K562 (cell line): ENCODE results near the gene DCDC2. TPM values are rescaled to one million over a fixed set of nuclear protein-coding genes. Genes with fewer than 3 reads are reported as not detected.

Source experiments
- ATAC-seq: fragments of 200-7000 bp; cut with Tn5 transposase; 3 replicates; pipeline ENCODE4 v1.9.1; 2020; ENCODE audit warnings: moderate library complexity
- BruUV-seq: library from RNA; stranded (reverse); fragments of 400-500 nt; replicated peaks from 2 replicates; lab custom pipeline; 2021; lab: Mats Ljungman, UMichigan
- CTCF ChIA-PET: fragments of 300-600 bp; formaldehyde crosslinking; extraction: SDS; loops from one replicate; lab custom pipeline; 2021; ENCODE audit warnings: low intra/inter-chr PET ratio; lab: Yijun Ruan, JAX
- POLR2A ChIA-PET: fragments of 300-600, 350-650 bp; sonication (Branson Sonifier 250); formaldehyde crosslinking; extraction: SDS; loops from one replicate; lab custom pipeline; 2021; ENCODE audit warnings: antibody characterized with exemption, inconsistent platforms; lab: Yijun Ruan, JAX
- DNase-seq, 4 experiments: peaks; one replicate each; pipeline versions ENCODE4 v3.0.0 to v3.0.0-alpha.2; 2011 to 2018; ENCODE audit warnings: low spot score in 3 of 4, mixed read lengths in 3 of 4; ENCODE audit errors: extremely low read depth in 1 of 4
- FAIRE-seq: peaks from 2 replicates; lab custom pipeline; 2011; peaks lifted over from hg19 to GRCh38; lab: Jason Lieb, UNC
- H2AFZ ChIP-seq: 2 replicates; pipeline ENCODE4 v1.6.0; 2011; ENCODE audit warnings: low read depth, low read length, control low read depth, inconsistent platforms
- H3K27ac ChIP-seq: fragments of 200-600 bp; 3 replicates; pipeline ENCODE4 v1.8.0; 2011; ENCODE audit warnings: low read depth, mild to moderate bottlenecking, control low read depth, inconsistent platforms, low read length, moderate library complexity, mixed read lengths; ENCODE audit errors: extremely low read depth
- H3K27me3 ChIP-seq, 2 experiments: fragments of 300-600 bp in 1 of 2; 2 replicates in 1 of 2; 3 replicates in 1 of 2; pipeline versions ENCODE4 v1.6.0 to v1.8.0; 2011; ENCODE audit warnings: inconsistent platforms in 2 of 2, low read length in 2 of 2, mild to moderate bottlenecking in 1 of 2, mixed read lengths in 1 of 2, moderate library complexity in 1 of 2; ENCODE audit not compliant: control insufficient read depth in 2 of 2, insufficient read depth in 2 of 2
- H3K36me3 ChIP-seq: fragments of 300-600 bp; 3 replicates; pipeline ENCODE4 v1.8.0; 2011; ENCODE audit warnings: mild to moderate bottlenecking, low read length, inconsistent platforms; ENCODE audit not compliant: control insufficient read depth, insufficient read depth
- H3K4me1 ChIP-seq, 2 experiments: fragments of 200-600 bp in 1 of 2; replicated peaks in 1 of 2; 2 replicates in 1 of 2; 3 replicates in 1 of 2; pipeline versions ENCODE4 v1.5.1 to v1.8.0; 2011; ENCODE audit warnings: inconsistent platforms in 2 of 2, low read length in 2 of 2, mild to moderate bottlenecking in 1 of 2, mixed read lengths in 1 of 2, moderate library complexity in 1 of 2; ENCODE audit not compliant: control insufficient read depth in 2 of 2, insufficient read depth in 2 of 2
- H3K4me2 ChIP-seq: 2 replicates; pipeline ENCODE4 v1.6.1; 2011; ENCODE audit warnings: low read length, control low read depth, inconsistent platforms, mixed read lengths; ENCODE audit not compliant: insufficient read depth
- H3K4me3 ChIP-seq: fragments of 200-600 bp; sonication (generic), shearing (Covaris generic); 2 replicates; pipeline ENCODE4 v1.5.1; 2016; ENCODE audit warnings: control low read depth, inconsistent platforms
- H3K79me2 ChIP-seq: fragments of 200-600 bp; 3 replicates; pipeline ENCODE4 v1.8.0; 2011; ENCODE audit warnings: low read length, inconsistent platforms; ENCODE audit not compliant: control insufficient read depth, insufficient read depth
- H3K9ac ChIP-seq, 2 experiments: 2 replicates each; pipeline versions ENCODE4 v1.6.0 to v1.6.1; 2011; ENCODE audit warnings: low read depth in 2 of 2, low read length in 2 of 2, control low read depth in 1 of 2, inconsistent platforms in 1 of 2, mild to moderate bottlenecking in 1 of 2, mixed read lengths in 1 of 2; ENCODE audit not compliant: insufficient read depth in 1 of 2
- H3K9me1 ChIP-seq: one replicate; pipeline ENCODE4 v1.6.0; 2011; ENCODE audit warnings: inconsistent platforms, mild to moderate bottlenecking, low read length, moderate library complexity; ENCODE audit not compliant: control insufficient read depth, insufficient read depth
- H3K9me3 ChIP-seq: replicated peaks from 2 replicates; pipeline ENCODE4 v1.5.1; 2011; ENCODE audit warnings: low read depth, low read length, inconsistent platforms; ENCODE audit not compliant: control insufficient read depth, insufficient read depth
- H4K20me1 ChIP-seq: replicated peaks from 2 replicates; pipeline ENCODE4 v1.6.1; 2011; ENCODE audit warnings: low read length, inconsistent platforms, mixed read lengths; ENCODE audit not compliant: control insufficient read depth, insufficient read depth
- ATF1 ChIP-seq, 2 experiments: fragments of 450-650 bp in 1 of 2; IDR thresholded peaks; 2 replicates each; pipeline ENCODE4 v1.6.1; 2016; ENCODE audit warnings: missing compliant biosample characterization in 1 of 2, missing genetic modification characterization in 1 of 2
- FOXJ2 ChIP-seq: fragments of 200-800 bp; sonication (Bioruptor generic); IDR thresholded peaks from 2 replicates; pipeline ENCODE4 v1.6.1; 2016; ENCODE audit warnings: missing genetic modification characterization, missing compliant biosample characterization
- HLTF ChIP-seq: fragments of 450-650 bp; IDR thresholded peaks from 2 replicates; pipeline ENCODE4 v1.6.1; 2016
- ZBTB40 ChIP-seq, 2 experiments: fragments of 450-650 bp in 1 of 2; sonication (generic) in 1 of 2; formaldehyde crosslinking in 1 of 2; IDR thresholded peaks; 2 replicates each; pipeline versions ENCODE4 v1.7.1 to v1.9.0; 2016 to 2022; ENCODE audit warnings: inconsistent platforms in 1 of 2, mild to moderate bottlenecking in 1 of 2, missing genetic modification reagents in 1 of 2
- ZEB2 ChIP-seq: fragments of 450-650 bp; IDR thresholded peaks from 2 replicates; pipeline ENCODE4 v1.6.1; 2016
- ZNF24 ChIP-seq: fragments of 450-650 bp; IDR thresholded peaks from 2 replicates; pipeline ENCODE4 v1.6.1; 2016
- WGBS: fragments of 100-300 bp; shearing (Covaris generic); methylation state at CpG from one replicate; pipeline ENCODE4 v1.1.6; 2016; ENCODE audit warnings: low coverage, mixed read lengths; ENCODE audit not compliant: insufficient coverage; ENCODE audit errors: missing lambda C conversion rate; 5-methylcytosine and 5-hydroxymethylcytosine counted together
- in situ Hi-C: fragments of 300-500 bp; cut with MboI; formaldehyde crosslinking; loops from 4 replicates; pipeline ENCODE4 v1.15.0; 2018; ENCODE audit warnings: inconsistent platforms, mixed read lengths
- intact Hi-C: fragments of 100-400 bp; cut with micrococcal nuclease; formaldehyde crosslinking; loops from 2 replicates; pipeline ENCODE4 v1.14.2; 2022
- polyA plus RNA-seq, 8 experiments: library from polyadenylated mRNA; depleted of rRNA in 4 of 8; stranded (reverse) in 5 of 8; unstranded in 3 of 8; fragments of >200 nt; fragmentation: Nextera tagmentation in 2 of 8; fragmentation: Illumina TruSeq in 1 of 8; extraction: Ambion mirVana in 2 of 8; extraction: Trizol in 1 of 8; gene quantifications; 2 replicates each; pipeline versions ENCODE4 v1.2.1 to v1.2.3, GENCODE V29; 2011 to 2014; ENCODE audit warnings: inconsistent platforms in 1 of 8, missing spikeins in 1 of 8
- total RNA-seq, 7 experiments: library from RNA; depleted of rRNA in 6 of 7; stranded (reverse); fragments of >200 nt in 6 of 7; fragmentation: Illumina TruSeq in 2 of 7; extraction: Trizol in 2 of 7; gene quantifications; 2 replicates each; pipeline versions ENCODE4 v1.2.1 to v1.2.3, GENCODE V29; 2011 to 2021; ENCODE audit warnings: low replicate concordance in 1 of 7
- TF ChIP-seq, protein P1 (sequence below): fragments of 250-450 bp; sonication (Bioruptor Pico); IDR thresholded peaks from 2 replicates; pipeline ENCODE4 v1.5.0; 2020; ENCODE audit warnings: mild to moderate bottlenecking
- TF ChIP-seq, protein P2 (sequence below): sonication (generic); formaldehyde crosslinking; IDR thresholded peaks from 2 replicates; pipeline ENCODE4 v1.8.0; 2023; ENCODE audit warnings: mild to moderate bottlenecking, missing genetic modification reagents

Gene DCDC2
- total and polyA plus RNA-seq, 9 of the 15 experiments (the other 6 are each of a cell fraction or from before 2014, with no cell fraction given): 0.04 TPM; not detected in 8

GRCh38 chr6:24402697-24403500 is 45.0 kb upstream of the DCDC2 start, which contains the start of gene MRS2:
TSS of gene MRS2 (plus strand) at chr6:24402936. CDS start at chr6:24403047, 111 bp downstream.
- Histone ChIP-seq H3K4me1 (peaks cover 13 to 23% of the 10 kb centered on the region in 2 experiments; a peak in 4 of 5 replicates), H3K36me3 (peaks cover 33% of the 10 kb centered on the region), H3K9me3 (no peaks in the 10 kb centered on the region), H3K27me3 (no peaks in the 10 kb centered on the region), H3K4me3 (peak within 1 kb of the TSS; percentile 85), H3K9me1 (no peaks in the 10 kb centered on the region), H3K9ac (peak within 1 kb of the TSS; percentile 84 to 98), H3K4me2 (peak within 1 kb of the TSS; percentile 99), H2AFZ (peak within 1 kb of the TSS; percentile 98), H4K20me1 (no peaks in the 10 kb centered on the region), H3K79me2 (peaks cover 49% of the 10 kb centered on the region), H3K27ac (peak within 1 kb of the TSS; percentile 80)
- WGBS: under 1% methylated on average over 53 of the region's 63 CpGs
- intact Hi-C loops (loop anchor here (5.0 kb wide), 1 partner anchor 369 kb away; the partner anchor contains the start of gene GMNN), in situ Hi-C loops (no loop called here)
- ATAC-seq (peak; percentile 98), FAIRE-seq (peak; percentile 82), DNase-seq (peak; percentile 79 to 95 (median 88))
- CTCF ChIA-PET: no interaction called here
- POLR2A ChIA-PET: interaction anchor here (0.6 to 1.2 kb wide), 3 partner anchors 10 to 1629 kb away, joined by 3 to 6 read pairs (median 3); a partner anchor contains a TSS
- no TSS peak for BruUV-seq
- TF ChIP-seq HLTF (0 out of 2 replicates have a peak, but pooled peaks have one; percentile 53), ZBTB40 (IDR thresholded peaks at IDR 0.05) (peak; percentile 39), ZBTB40 (CRISPR knock-in tag; IDR thresholded peaks at IDR 0.05) (no peak), ATF1 (CRISPR knock-in tag; IDR thresholded peaks at IDR 0.05) (no peak), ATF1 (tag; IDR thresholded peaks at IDR 0.05) (peak; percentile 43; the same call in 1 of the 2 replicates), FOXJ2 (tag) (no peak), ZNF24 (no peak), ZEB2 (peak; percentile 87)
- TF ChIP-seq, protein P1, sequence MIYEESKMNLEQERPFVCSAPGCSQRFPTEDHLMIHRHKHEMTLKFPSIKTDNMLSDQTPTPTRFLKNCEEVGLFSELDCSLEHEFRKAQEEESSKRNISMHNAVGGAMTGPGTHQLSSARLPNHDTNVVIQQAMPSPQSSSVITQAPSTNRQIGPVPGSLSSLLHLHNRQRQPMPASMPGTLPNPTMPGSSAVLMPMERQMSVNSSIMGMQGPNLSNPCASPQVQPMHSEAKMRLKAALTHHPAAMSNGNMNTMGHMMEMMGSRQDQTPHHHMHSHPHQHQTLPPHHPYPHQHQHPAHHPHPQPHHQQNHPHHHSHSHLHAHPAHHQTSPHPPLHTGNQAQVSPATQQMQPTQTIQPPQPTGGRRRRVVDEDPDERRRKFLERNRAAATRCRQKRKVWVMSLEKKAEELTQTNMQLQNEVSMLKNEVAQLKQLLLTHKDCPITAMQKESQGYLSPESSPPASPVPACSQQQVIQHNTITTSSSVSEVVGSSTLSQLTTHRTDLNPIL: no peak
- TF ChIP-seq, protein P2, sequence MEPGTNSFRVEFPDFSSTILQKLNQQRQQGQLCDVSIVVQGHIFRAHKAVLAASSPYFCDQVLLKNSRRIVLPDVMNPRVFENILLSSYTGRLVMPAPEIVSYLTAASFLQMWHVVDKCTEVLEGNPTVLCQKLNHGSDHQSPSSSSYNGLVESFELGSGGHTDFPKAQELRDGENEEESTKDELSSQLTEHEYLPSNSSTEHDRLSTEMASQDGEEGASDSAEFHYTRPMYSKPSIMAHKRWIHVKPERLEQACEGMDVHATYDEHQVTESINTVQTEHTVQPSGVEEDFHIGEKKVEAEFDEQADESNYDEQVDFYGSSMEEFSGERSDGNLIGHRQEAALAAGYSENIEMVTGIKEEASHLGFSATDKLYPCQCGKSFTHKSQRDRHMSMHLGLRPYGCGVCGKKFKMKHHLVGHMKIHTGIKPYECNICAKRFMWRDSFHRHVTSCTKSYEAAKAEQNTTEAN (CRISPR knock-in tag): no peak
